Type B pancreatic cell (in vitro differentiated cells): ENCODE measurements around the gene LAPTM5. TPM values are rescaled to one million over a fixed set of nuclear protein-coding genes. Genes with fewer than 3 reads are reported as not detected.

Experiments
- DNase-seq: peaks from one replicate; pipeline ENCODE4 v3.0.0; 2021; ENCODE audit warnings: mixed read lengths; ENCODE audit not compliant: unreplicated experiment; ENCODE audit errors: extremely low spot score
- H3K27ac Mint-ChIP-seq: 2 replicates; pipeline ENCODE4 v1.8.0; 2021; ENCODE audit warnings: mild to moderate bottlenecking, mixed read lengths
- H3K27me3 Mint-ChIP-seq: 2 replicates; pipeline ENCODE4 v1.8.0; 2021; ENCODE audit warnings: mixed read lengths
- H3K36me3 Mint-ChIP-seq: 2 replicates; pipeline ENCODE4 v1.8.0; 2021; ENCODE audit warnings: mixed read lengths
- H3K4me1 Mint-ChIP-seq: one replicate; pipeline ENCODE4 v1.8.0; 2021; ENCODE audit warnings: mixed read lengths; ENCODE audit not compliant: unreplicated experiment
- H3K4me3 Mint-ChIP-seq: 2 replicates; pipeline ENCODE4 v1.8.0; 2021; ENCODE audit warnings: mild to moderate bottlenecking, mixed read lengths
- H3K9me3 Mint-ChIP-seq: 2 replicates; pipeline ENCODE4 v1.8.0; 2021; ENCODE audit warnings: mixed read lengths
- CTCF ChIP-seq: fragments of 200-600 bp; sonication (generic); conservative IDR thresholded peaks from 2 replicates; pipeline ENCODE4 v1.5.0; 2021; ENCODE audit warnings: antibody characterized with exemption, mild to moderate bottlenecking
- total RNA-seq: library from RNA; stranded (reverse); gene quantifications from 2 replicates; pipeline ENCODE4 v1.2.1, GENCODE V29; 2021; ENCODE audit warnings: low replicate concordance

LAPTM5 gene
- total RNA-seq, 1 donor from 2014 or later = 0.24 TPM

GRCh38 chr1:30785181-30785580, 27.6 kb upstream of the LAPTM5 start:
- DNase-seq = no peak
- H3K4me1 Mint-ChIP-seq = peaks cover 35% of the 10 kb centered on the region
- H3K27me3 Mint-ChIP-seq = peaks cover 20% of the 10 kb centered on the region
- no peak overlapping the region for H3K27ac Mint-ChIP-seq
- H3K9me3 Mint-ChIP-seq = no peaks in the 10 kb centered on the region
- H3K4me3 Mint-ChIP-seq = no peak overlapping the region
- H3K36me3 Mint-ChIP-seq = no peaks in the 10 kb centered on the region
- no peak for TF ChIP-seq CTCF

- no peak for DNase-seq
- no peak for TF ChIP-seq CTCF
- Mint-ChIP-seq H3K27ac (no peak overlapping the region), H3K9me3 (no peaks in the 10 kb centered on the region), H3K4me3 (no peak overlapping the region), H3K27me3 (peaks cover 10% of the 10 kb centered on the region), H3K4me1 (peaks cover 29% of the 10 kb centered on the region), H3K36me3 (no peaks in the 10 kb centered on the region)
Measured at GRCh38 chr1:30783256-30783915, 25.8 kb upstream of the LAPTM5 start.

DNA sequence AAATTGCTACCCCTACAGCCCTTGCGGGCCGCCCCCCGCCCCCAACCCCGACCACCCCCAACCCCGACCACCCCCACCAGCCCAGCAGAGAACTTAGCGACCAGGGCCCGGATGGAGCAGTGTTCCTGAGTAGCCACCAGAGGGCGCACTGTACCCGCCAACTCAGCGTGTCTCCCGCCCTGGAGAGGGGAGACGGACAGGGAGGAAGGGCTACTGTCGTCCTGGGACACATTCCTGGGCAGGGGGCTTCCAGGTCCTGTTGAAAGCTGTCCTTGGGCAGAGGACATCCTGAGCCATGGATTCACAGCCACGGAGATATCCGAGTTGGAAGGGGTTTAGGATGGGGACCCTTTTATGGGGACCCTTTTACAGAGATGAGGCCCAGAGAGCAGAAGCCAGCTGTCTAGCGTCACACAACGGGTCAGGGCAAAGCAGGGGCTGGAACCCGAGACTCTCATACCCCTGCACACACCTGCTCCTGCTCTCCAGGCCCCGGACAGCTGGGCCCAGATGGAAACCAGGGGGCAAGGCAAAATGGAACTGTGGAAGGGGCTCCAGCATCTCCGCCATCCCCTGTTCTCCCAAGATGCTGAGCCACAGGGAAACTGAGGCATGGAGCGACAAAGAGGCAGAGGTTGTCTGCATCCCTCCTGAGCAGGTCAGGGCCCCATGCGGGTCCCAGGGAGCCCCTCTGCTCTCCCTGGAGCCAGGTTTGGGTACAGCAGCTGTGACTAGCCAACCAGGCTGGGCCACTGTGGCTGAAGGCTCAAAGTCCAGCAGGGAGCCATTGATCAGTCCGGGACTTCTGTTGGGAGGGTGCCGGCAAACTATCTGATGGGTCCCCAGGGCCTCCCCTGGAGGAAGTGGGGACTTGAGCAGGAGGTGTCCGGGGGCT, 25.0 kb upstream of the LAPTM5 start:
- Mint-ChIP-seq H3K27me3 (peaks cover 2% of the 10 kb centered on the region), H3K9me3 (no peaks in the 10 kb centered on the region), H3K4me1 (peaks cover 22% of the 10 kb centered on the region), H3K36me3 (no peaks in the 10 kb centered on the region), H3K27ac (no peak overlapping the region), H3K4me3 (no peak overlapping the region)
- DNase-seq = peak; percentile 83
- TF ChIP-seq CTCF = peak; percentile 76

DNA sequence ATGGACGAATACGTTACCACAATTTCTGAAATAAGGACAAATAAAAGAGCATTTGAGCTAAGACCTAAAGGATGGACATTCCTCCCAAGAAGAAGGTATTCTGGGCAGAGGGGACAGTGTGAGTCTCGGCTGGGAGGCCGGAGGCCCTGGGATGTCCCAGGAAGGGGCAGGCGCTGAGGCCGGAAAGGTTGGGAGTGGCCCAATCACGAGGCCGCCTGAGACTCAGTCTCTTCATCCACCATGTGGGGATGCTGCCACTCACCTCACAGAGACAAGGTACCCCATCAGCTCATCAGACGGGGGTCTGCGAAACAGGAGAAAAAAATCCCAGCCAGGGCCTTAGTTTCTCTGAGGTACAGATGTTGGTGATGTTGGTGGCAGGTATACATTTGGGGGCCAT, 24.3 kb upstream of the LAPTM5 start:
- no peak for DNase-seq
- no peaks in the 10 kb centered on the region for H3K36me3 Mint-ChIP-seq
- no peaks in the 10 kb centered on the region for H3K27me3 Mint-ChIP-seq
- no peaks in the 10 kb centered on the region for H3K9me3 Mint-ChIP-seq
- TF ChIP-seq CTCF = no peak
- no peak overlapping the region for H3K27ac Mint-ChIP-seq
- H3K4me1 Mint-ChIP-seq = peaks cover 17% of the 10 kb centered on the region
- H3K4me3 Mint-ChIP-seq = no peak overlapping the region

DNA sequence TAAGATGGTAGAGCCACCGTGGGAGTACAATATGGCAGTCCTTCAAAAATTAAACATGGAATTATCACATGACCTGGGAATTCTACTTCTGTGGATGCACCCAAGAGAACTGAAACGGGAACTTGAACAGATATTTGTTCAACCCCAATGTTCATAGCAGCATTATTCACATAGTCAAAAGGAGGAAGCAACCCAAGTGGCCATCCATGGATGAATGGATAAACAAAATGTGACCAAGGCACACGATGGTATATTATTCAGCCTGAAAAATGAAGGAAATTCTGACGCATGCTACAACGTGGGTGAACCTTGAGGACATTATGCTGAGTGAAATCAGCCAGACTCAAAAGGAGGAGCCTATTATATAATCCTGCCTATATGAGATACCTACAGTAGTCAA, 22.8 kb upstream of the LAPTM5 start:
- no peaks in the 10 kb centered on the region for H3K27me3 Mint-ChIP-seq

More for the DNA sequence above, 22.8 kb upstream of the LAPTM5 start:
- Mint-ChIP-seq H3K36me3 (no peaks in the 10 kb centered on the region), H3K4me1 (peaks cover 17% of the 10 kb centered on the region), H3K4me3 (no peak overlapping the region), H3K27ac (no peak overlapping the region), H3K9me3 (no peaks in the 10 kb centered on the region)
- no peak for DNase-seq
- no peak for TF ChIP-seq CTCF
